AG10803 (cell line): ENCODE data around the gene TERF2IP.

Source experiments
- DNase-seq: peaks from one replicate; pipeline ENCODE4 v3.0.0; 2010; ENCODE audit warnings: low read depth
- H3K4me3 ChIP-seq: 2 replicates; pipeline ENCODE4 v1.5.1; 2011; ENCODE audit warnings: mild to moderate bottlenecking, low read length, control low read depth
- TF ChIP-seq, protein P1 (sequence below): conservative IDR thresholded peaks from 2 replicates; pipeline ENCODE4 v1.5.1; 2011; ENCODE audit warnings: mild to moderate bottlenecking, low read length, control low read depth, inconsistent platforms

TERF2IP gene

DNA sequence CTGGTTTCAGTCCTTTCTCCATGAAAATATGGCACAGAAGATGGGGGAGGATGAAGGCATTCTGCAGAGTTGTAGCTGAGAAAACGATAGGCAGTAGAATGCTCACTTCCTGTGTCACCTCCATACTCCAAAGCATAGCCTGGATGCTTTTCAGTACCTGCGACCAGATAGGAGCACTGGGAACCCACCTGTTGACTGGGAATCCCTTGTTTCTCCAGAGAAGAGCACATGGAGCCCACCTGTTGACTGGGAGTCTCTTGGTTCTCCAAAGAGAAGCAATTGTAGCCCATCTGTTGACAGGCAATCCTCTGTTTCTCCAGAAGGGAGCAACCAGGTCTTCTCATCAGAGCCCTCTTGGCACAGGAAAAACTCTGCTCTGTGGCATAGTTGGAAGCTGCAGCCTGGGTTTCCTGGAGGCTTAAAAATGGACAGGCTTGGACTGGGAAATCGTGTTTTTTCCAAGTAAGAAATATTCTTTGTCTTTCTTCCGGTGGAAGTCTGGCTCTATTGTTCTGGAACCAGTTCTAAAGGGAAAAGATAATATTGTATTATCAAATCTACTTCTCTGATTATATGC lies 13.2 kb downstream of the TERF2IP start:
- TF ChIP-seq, protein P1, sequence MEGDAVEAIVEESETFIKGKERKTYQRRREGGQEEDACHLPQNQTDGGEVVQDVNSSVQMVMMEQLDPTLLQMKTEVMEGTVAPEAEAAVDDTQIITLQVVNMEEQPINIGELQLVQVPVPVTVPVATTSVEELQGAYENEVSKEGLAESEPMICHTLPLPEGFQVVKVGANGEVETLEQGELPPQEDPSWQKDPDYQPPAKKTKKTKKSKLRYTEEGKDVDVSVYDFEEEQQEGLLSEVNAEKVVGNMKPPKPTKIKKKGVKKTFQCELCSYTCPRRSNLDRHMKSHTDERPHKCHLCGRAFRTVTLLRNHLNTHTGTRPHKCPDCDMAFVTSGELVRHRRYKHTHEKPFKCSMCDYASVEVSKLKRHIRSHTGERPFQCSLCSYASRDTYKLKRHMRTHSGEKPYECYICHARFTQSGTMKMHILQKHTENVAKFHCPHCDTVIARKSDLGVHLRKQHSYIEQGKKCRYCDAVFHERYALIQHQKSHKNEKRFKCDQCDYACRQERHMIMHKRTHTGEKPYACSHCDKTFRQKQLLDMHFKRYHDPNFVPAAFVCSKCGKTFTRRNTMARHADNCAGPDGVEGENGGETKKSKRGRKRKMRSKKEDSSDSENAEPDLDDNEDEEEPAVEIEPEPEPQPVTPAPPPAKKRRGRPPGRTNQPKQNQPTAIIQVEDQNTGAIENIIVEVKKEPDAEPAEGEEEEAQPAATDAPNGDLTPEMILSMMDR, result no peak
- no peak overlapping the region for H3K4me3 ChIP-seq
- no peak for DNase-seq

DNA sequence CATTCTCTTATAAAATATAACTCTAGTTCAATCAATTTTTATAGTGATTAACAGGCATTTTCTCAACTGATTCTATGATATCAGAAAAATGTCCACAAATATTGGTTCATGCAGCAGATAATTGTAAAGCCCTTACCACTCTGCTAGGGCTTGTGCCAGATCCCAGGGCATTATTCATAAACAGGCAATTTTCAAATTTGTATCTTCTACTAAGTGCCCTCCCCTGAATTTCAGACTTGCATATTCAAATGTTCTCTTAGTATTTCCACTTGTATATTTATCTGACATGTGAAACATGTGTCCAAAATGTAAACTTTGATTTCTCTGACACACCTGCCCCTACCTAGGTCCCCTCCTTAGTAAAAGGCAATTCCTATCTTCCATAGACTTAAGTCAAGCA lies 19.9 kb downstream of the TERF2IP start:
- TF ChIP-seq, protein P1, result no peak
- no peak for DNase-seq
- no peak overlapping the region for H3K4me3 ChIP-seq

DNA sequence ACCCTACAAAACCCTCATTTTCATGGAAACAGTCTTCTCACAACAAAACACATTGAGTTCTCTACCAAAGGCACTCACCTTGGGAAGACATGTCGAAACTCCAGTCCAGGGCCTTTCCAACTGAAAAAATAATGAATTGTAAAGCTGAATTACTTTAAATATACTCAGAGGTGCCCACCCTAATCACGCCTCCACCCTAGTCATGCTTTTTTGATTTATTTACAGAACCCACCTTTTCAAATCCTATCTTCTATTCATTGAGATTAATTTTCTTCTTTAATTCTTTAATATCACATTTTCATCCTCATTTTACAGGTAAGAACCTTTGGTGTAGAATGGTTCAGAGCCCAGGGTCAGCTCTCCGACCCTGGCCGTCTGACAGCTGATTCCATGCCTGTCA lies 29.3 kb downstream of the TERF2IP start, which contains the start of gene CPHXL2:
CPHXL2 (minus strand) TSS at position 101 of the 400 bp plus-strand sequence; CDS start at position 91, 10 bp downstream.
- DNase-seq, result no peak
- no peak within 1 kb of the TSS for H3K4me3 ChIP-seq
- TF ChIP-seq, protein P1, result no peak

DNA sequence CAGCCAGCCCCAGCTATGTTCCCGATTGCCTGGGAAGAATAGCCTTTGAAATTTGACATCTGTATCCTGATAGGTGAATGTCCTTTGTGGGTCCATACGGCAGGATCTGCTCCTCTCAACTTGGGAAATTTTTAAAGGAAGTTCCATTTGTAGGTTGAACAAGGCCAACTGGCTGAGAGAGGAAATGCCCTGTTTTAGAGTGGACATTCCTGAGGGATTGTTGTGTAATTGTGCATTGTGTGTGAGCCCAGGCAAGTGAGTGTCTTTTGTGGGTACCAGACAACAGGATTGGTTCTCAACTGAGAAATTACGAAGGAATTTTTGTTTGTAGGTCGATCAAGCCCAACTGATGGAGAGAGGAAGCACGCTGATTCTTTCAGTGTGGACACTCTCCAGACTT lies 31.8 kb downstream of the TERF2IP start:
- TF ChIP-seq, protein P1, result no peak

DNA sequence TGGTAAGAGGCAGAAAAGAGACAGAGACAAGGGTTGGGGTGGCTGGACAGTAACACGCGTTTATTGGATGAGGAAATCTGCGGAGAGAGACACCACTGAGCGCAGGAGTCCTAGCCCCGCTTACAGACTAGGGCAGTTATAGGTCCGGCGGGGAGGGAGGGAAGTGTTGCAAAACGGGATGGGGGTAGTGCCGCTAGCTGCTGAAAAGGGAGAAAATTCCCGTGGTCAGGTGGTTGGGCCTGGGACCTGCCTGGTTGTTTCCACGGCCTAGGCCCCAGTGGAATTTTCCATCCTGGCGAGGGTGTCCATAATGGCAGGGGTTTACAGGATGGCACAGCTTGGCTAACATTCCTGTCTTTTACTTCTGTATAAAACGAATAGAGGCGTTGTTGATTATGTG lies 34.7 kb downstream of the TERF2IP start:
- TF ChIP-seq, protein P1, result no peak
- DNase-seq, result no peak

More for the DNA sequence above, 31.8 kb downstream of the TERF2IP start:
- peak; percentile 16 for DNase-seq
- no peak overlapping the region for H3K4me3 ChIP-seq

DNA sequence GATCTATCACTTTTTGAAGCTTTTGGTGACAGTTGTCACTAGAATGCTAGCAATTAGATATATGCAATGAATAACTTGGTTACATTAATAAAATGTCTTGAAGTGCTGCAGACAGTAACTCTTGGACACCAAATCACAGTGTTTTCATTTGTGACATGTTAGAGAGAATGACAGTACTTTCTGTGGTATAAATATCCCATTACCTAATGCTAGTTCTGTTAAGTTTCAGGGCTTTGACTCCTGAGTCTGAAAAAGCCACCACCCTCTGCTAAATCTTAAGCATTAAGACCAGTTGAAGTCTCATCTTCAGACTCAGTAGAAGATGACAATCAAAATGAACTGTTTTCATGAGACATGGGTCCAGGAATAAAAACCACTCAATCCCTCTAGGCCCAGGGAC lies 39.8 kb downstream of the TERF2IP start:
- TF ChIP-seq, protein P1, result no peak
- no peak for DNase-seq
- H3K4me3 ChIP-seq, result no peak overlapping the region

More for the DNA sequence above, 34.7 kb downstream of the TERF2IP start:
- H3K4me3 ChIP-seq, result no peak overlapping the region

DNA sequence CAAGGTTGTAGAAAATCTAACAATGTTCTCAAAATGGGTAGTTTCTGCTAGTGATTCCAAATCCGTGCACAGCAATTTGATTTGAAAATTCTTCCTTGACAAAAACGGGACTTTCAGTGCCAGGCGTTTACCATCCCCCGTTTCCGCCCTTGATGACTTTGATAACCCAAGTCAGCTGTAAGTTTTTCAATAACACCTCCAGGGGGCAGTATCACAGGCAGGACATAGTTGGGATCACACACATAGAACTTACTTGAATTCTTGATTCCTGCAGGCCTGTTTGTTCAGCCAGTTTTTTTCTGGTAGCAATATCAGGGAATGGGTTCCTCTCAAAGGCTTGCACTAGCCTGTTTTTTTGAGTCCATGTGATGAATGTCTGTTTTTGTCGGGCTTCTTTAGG lies 48.1 kb downstream of the TERF2IP start:
- no peak for DNase-seq
- TF ChIP-seq, protein P1, result peak; percentile 6; the same call in 1 of the 2 replicates
- no peak overlapping the region for H3K4me3 ChIP-seq
